Measurements from ENCODE around the gene KIF23. TPM values are rescaled to one million over a fixed set of nuclear protein-coding genes. Genes with fewer than 3 reads are reported as not detected.

KIF23 gene
- total RNA-seq, 5 donors from 2014 or later (not counting 1 experiment from before 2014, with no cell fraction given): 0.36 to 2.2 (median 0.76) TPM

DNA sequence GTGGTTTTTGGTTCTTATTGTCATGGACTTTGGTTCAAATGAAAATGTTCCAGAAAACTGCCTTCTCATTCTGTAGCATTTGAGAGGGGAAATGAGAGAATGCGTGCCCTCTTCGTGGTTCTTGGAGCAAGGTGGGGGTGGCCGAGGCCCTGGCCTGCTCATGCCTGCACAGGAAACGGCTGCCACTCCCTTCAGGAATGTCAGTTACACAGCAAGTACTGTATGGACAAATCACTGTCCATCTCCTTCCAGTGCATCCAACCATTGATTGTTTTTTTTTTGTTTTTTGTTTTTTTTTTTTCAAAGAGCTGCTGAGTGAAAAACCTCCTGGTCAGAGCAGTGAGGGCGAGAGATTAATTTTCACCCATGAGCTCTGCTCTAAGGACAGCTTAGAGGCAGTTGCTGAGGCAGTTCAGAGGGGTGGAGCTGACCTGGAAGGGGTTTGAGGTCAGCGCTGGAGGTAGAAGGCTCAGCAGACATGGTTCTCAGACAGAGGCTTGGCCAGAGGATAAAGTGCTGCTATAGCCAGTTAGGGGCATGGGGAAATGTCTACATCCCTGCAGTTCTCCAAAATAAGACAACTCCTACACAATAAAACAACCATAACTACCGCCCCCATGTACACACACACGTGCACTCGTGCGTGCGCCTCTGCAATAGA, 20.2 kb upstream of the KIF23 start:
- H3K27me3 Mint-ChIP-seq: peaks cover 0 to 5% of the 10 kb centered on the region in 2 donors
- CTCF ChIA-PET: interaction anchor here (0.6 to 1.6 kb wide), 5 partner anchors 318 to 1849 kb away, joined by 3 to 5 read pairs (median 3); no protein-coding TSS in a partner anchor
- no peak overlapping the region for H3K4me3 Mint-ChIP-seq
- no peaks in the 10 kb centered on the region for H3K36me3 Mint-ChIP-seq
- peaks cover 0 to 7% of the 10 kb centered on the region in 2 experiments for H3K4me1 ChIP-seq (ENCODE audit: control insufficient read depth in 1 of 2, extremely low read depth in 1 of 2, insufficient read depth in 2 of 2, low read length in 2 of 2)
- peaks cover 7 to 8% (median 8%) of the 10 kb centered on the region in 3 donors for H3K4me1 Mint-ChIP-seq
- peaks cover 0 to 27% of the 10 kb centered on the region in 2 experiments for H3K27me3 ChIP-seq (replicated peaks in 1 of 2; ENCODE audit: control insufficient read depth in 2 of 2, extremely low read depth in 1 of 2, insufficient read depth in 2 of 2, low read length in 1 of 2)
- H3K9me3 Mint-ChIP-seq: no peaks in the 10 kb centered on the region
- H3K4me3 ChIP-seq (ENCODE audit: control insufficient read depth in 1 of 2, extremely low read depth in 1 of 2, low read length in 1 of 2): no peak overlapping the region
- ATAC-seq (replicated peaks in 1 of 4): no peak
- no peaks in the 10 kb centered on the region for H3K9me3 ChIP-seq
- POLR2A ChIA-PET: interaction anchor here (0.6 to 0.7 kb wide), 2 partner anchors 16 to 59 kb away, joined by 3 read pairs; partner anchors contain the start of gene RPLP1 (in 1 of the 2)
- no peak for DNase-seq
- H3K27ac Mint-ChIP-seq: no peak overlapping the region
- 56% methylated on average over 8 of the region's 11 CpGs for WGBS (ENCODE audit: insufficient coverage)
- H3K27ac ChIP-seq (ENCODE audit: low read length): no peak overlapping the region
- H3K36me3 ChIP-seq (ENCODE audit: control insufficient read depth in 2 of 2, extremely low read depth in 1 of 2, insufficient read depth in 1 of 2, low read length in 1 of 2): no peaks in the 10 kb centered on the region

DNA sequence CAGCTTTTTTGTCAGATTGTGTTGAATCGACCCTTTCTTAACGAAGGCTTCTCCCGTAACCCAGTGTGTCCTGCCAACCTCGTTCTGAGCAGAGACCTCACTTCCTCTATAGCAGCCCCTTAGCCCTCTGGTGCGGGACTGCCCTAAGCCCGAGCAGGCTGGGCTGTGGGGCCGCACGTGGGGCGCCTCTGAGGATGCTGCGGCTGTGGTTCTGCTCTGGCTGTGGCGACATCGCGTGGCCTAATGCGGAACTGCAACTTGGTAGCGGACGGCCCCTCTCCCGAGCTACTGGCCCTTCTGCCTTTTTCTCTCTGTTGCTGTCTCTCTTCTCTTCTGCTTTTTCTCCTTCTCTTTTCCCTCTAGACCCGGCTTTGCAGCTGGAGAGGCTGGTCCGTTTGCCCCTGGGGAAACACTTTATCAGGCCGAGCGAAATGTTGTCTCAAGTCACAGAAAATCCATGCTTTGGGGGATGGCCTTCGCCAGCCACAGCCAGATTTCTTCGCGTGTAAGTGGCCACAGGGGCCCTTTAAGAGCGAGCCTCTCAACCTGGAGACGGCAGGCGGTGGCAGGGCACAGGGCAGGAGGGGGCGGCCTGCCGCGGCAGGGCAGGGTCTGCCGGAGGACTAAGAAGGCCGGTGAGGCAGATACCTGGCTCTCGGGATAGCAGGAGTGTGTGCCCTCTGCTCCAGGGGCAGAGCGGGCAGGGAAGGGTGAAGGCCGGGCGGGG, 19.4 kb upstream of the KIF23 start:
- Histone ChIP-seq H3K4me1 (ENCODE audit: control insufficient read depth in 1 of 2, extremely low read depth in 1 of 2, insufficient read depth in 2 of 2, low read length in 2 of 2) (peaks cover 0 to 7% of the 10 kb centered on the region in 2 experiments), H3K27ac (ENCODE audit: low read length) (no peak overlapping the region), H3K36me3 (ENCODE audit: control insufficient read depth in 2 of 2, extremely low read depth in 1 of 2, insufficient read depth in 1 of 2, low read length in 1 of 2) (no peaks in the 10 kb centered on the region), H3K4me3 (ENCODE audit: control insufficient read depth in 1 of 2, extremely low read depth in 1 of 2, low read length in 1 of 2) (no peak overlapping the region), H3K9me3 (no peaks in the 10 kb centered on the region), H3K27me3 (replicated peaks in 1 of 2; ENCODE audit: control insufficient read depth in 2 of 2, extremely low read depth in 1 of 2, insufficient read depth in 2 of 2, low read length in 1 of 2) (peaks cover 0 to 27% of the 10 kb centered on the region in 2 experiments)
- 37% methylated on average over 33 of the region's 36 CpGs for WGBS (ENCODE audit: insufficient coverage)
- DNase-seq: peak; percentile 42 to 87 (median 72)
- Mint-ChIP-seq H3K36me3 (no peaks in the 10 kb centered on the region), H3K9me3 (no peaks in the 10 kb centered on the region), H3K27ac (no peak overlapping the region), H3K4me3 (no peak overlapping the region), H3K27me3 (peaks cover 0 to 5% of the 10 kb centered on the region in 2 donors), H3K4me1 (peaks cover 7 to 8% (median 8%) of the 10 kb centered on the region in 3 donors)
- POLR2A ChIA-PET: interaction anchor here (0.6 to 0.7 kb wide), 2 partner anchors 15 to 58 kb away, joined by 3 read pairs; partner anchors contain the start of gene RPLP1 (in 1 of the 2)
- peak; percentile 86 to 93 (median 89) for ATAC-seq (replicated peaks in 1 of 4)
- CTCF ChIA-PET: interaction anchor here (0.6 to 1.6 kb wide), 7 partner anchors 319 to 1849 kb away, joined by 3 to 5 read pairs (median 3); no protein-coding TSS in a partner anchor

GRCh38 chr15:69395460-69395859, 18.7 kb upstream of the KIF23 start:
- H3K27ac Mint-ChIP-seq: no peak overlapping the region
- H3K27ac ChIP-seq (ENCODE audit: low read length): no peak overlapping the region
- no peak overlapping the region for H3K4me3 ChIP-seq (ENCODE audit: control insufficient read depth in 1 of 2, extremely low read depth in 1 of 2, low read length in 1 of 2)
- H3K9me3 ChIP-seq: no peaks in the 10 kb centered on the region
- peaks cover 0 to 5% of the 10 kb centered on the region in 2 donors for H3K27me3 Mint-ChIP-seq
- peaks cover 0 to 7% of the 10 kb centered on the region in 2 experiments for H3K4me1 ChIP-seq (ENCODE audit: control insufficient read depth in 1 of 2, extremely low read depth in 1 of 2, insufficient read depth in 2 of 2, low read length in 2 of 2)
- H3K36me3 ChIP-seq (ENCODE audit: control insufficient read depth in 2 of 2, extremely low read depth in 1 of 2, insufficient read depth in 1 of 2, low read length in 1 of 2): no peaks in the 10 kb centered on the region
- ChIA-PET CTCF (interaction anchor here (1.0 to 1.3 kb wide), 2 partner anchors 336 to 440 kb away, joined by 3 to 4 read pairs; no protein-coding TSS in a partner anchor), POLR2A (no interaction called here)
- no peak for ATAC-seq (replicated peaks in 1 of 4)
- no peak for DNase-seq
- 83% methylated on average over 2 of the region's 10 CpGs for WGBS (ENCODE audit: insufficient coverage)
- H3K4me3 Mint-ChIP-seq: no peak overlapping the region
- H3K27me3 ChIP-seq (replicated peaks in 1 of 2; ENCODE audit: control insufficient read depth in 2 of 2, extremely low read depth in 1 of 2, insufficient read depth in 2 of 2, low read length in 1 of 2): peaks cover 0 to 27% of the 10 kb centered on the region in 2 experiments
- no peaks in the 10 kb centered on the region for H3K36me3 Mint-ChIP-seq
- peaks cover 7 to 8% (median 8%) of the 10 kb centered on the region in 3 donors for H3K4me1 Mint-ChIP-seq
- H3K9me3 Mint-ChIP-seq: no peaks in the 10 kb centered on the region

DNA sequence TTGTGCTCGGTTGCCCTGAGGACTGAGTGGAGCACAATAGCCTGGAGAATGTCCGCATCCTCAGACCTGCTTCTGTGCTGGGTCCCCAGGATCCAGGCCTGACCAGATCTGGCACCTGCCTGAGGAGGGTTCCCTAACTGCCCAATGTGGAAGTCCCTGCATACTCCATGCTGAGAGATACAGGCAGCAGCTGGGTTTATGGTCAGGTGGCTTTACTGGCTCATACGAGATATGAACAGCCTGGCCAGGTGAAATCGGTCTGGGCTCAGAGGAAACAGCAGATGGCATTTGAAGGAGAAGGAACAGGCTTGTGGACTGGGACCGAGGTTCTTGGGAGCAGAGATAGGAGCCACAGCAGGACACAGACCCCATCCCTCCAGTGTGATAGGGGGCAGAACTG, 18.2 kb upstream of the KIF23 start:
- Mint-ChIP-seq H3K4me1 (peaks cover 7 to 8% (median 8%) of the 10 kb centered on the region in 3 donors), H3K27ac (no peak overlapping the region), H3K27me3 (peaks cover 0 to 5% of the 10 kb centered on the region in 2 donors), H3K36me3 (no peaks in the 10 kb centered on the region), H3K4me3 (no peak overlapping the region), H3K9me3 (no peaks in the 10 kb centered on the region)
- Histone ChIP-seq H3K9me3 (no peaks in the 10 kb centered on the region), H3K4me1 (ENCODE audit: control insufficient read depth in 1 of 2, extremely low read depth in 1 of 2, insufficient read depth in 2 of 2, low read length in 2 of 2) (peaks cover 0 to 7% of the 10 kb centered on the region in 2 experiments), H3K36me3 (ENCODE audit: control insufficient read depth in 2 of 2, extremely low read depth in 1 of 2, insufficient read depth in 1 of 2, low read length in 1 of 2) (no peaks in the 10 kb centered on the region), H3K4me3 (ENCODE audit: control insufficient read depth in 1 of 2, extremely low read depth in 1 of 2, low read length in 1 of 2) (no peak overlapping the region), H3K27me3 (replicated peaks in 1 of 2; ENCODE audit: control insufficient read depth in 2 of 2, extremely low read depth in 1 of 2, insufficient read depth in 2 of 2, low read length in 1 of 2) (peaks cover 0 to 30% of the 10 kb centered on the region in 2 experiments), H3K27ac (ENCODE audit: low read length) (no peak overlapping the region)
- CTCF ChIA-PET: interaction anchor here in 1 of 2 donors (1.3 kb wide), 1 partner anchor 337 kb away, joined by 4 read pairs; no protein-coding TSS in a partner anchor
- DNase-seq (no peak), ATAC-seq (replicated peaks in 1 of 4) (no peak)
- POLR2A ChIA-PET: no interaction called here
- 80% methylated on average over 4 of the region's 5 CpGs for WGBS (ENCODE audit: insufficient coverage)

- no peaks in the 10 kb centered on the region for H3K9me3 ChIP-seq
- 29% methylated on average over 5 of the region's 7 CpGs for WGBS (ENCODE audit: insufficient coverage)
- Mint-ChIP-seq H3K4me1 (peaks cover 7 to 8% (median 8%) of the 10 kb centered on the region in 3 donors), H3K4me3 (no peak overlapping the region), H3K36me3 (no peaks in the 10 kb centered on the region), H3K27ac (peak overlapping the region in 1 of 2 donors; percentile 22), H3K27me3 (peaks cover 0 to 4% of the 10 kb centered on the region in 2 donors), H3K9me3 (no peaks in the 10 kb centered on the region)
- ATAC-seq (replicated peaks in 1 of 4): peak in 2 of 4 experiments; percentile 5 to 48
- POLR2A ChIA-PET: no interaction called here
- H3K4me1 ChIP-seq (ENCODE audit: control insufficient read depth in 1 of 2, extremely low read depth in 1 of 2, insufficient read depth in 2 of 2, low read length in 2 of 2): peaks cover 0 to 7% of the 10 kb centered on the region in 2 experiments
- H3K36me3 ChIP-seq (ENCODE audit: control insufficient read depth in 2 of 2, extremely low read depth in 1 of 2, insufficient read depth in 1 of 2, low read length in 1 of 2): no peaks in the 10 kb centered on the region
- no peak for DNase-seq
- H3K27ac ChIP-seq (ENCODE audit: low read length): no peak overlapping the region
- peaks cover 0 to 30% of the 10 kb centered on the region in 2 experiments for H3K27me3 ChIP-seq (replicated peaks in 1 of 2; ENCODE audit: control insufficient read depth in 2 of 2, extremely low read depth in 1 of 2, insufficient read depth in 2 of 2, low read length in 1 of 2)
- H3K4me3 ChIP-seq (ENCODE audit: control insufficient read depth in 1 of 2, extremely low read depth in 1 of 2, low read length in 1 of 2): no peak overlapping the region
- CTCF ChIA-PET: no interaction called here
Observed at GRCh38 chr15:69398491-69398891, 15.7 kb upstream of the KIF23 start.

- ChIA-PET POLR2A (no interaction called here), CTCF (no interaction called here)
- no peaks in the 10 kb centered on the region for H3K9me3 Mint-ChIP-seq
- DNase-seq: no peak
- no peak overlapping the region for H3K27ac Mint-ChIP-seq
- no peak overlapping the region for H3K4me3 ChIP-seq (ENCODE audit: control insufficient read depth in 1 of 2, extremely low read depth in 1 of 2, low read length in 1 of 2)
- H3K4me1 ChIP-seq (ENCODE audit: control insufficient read depth in 1 of 2, extremely low read depth in 1 of 2, insufficient read depth in 2 of 2, low read length in 2 of 2): no peaks in the 10 kb centered on the region
- H3K36me3 ChIP-seq (ENCODE audit: control insufficient read depth in 2 of 2, extremely low read depth in 1 of 2, insufficient read depth in 1 of 2, low read length in 1 of 2): no peaks in the 10 kb centered on the region
- no peak overlapping the region for H3K4me3 Mint-ChIP-seq
- H3K27ac ChIP-seq (ENCODE audit: low read length): no peak overlapping the region
- peaks cover 0 to 2% (median 0%) of the 10 kb centered on the region in 3 donors for H3K4me1 Mint-ChIP-seq
- no peaks in the 10 kb centered on the region for H3K36me3 Mint-ChIP-seq
- H3K27me3 Mint-ChIP-seq: peaks cover 0 to 12% of the 10 kb centered on the region in 2 donors
- peaks cover 0 to 12% of the 10 kb centered on the region in 2 experiments for H3K27me3 ChIP-seq (replicated peaks in 1 of 2; ENCODE audit: control insufficient read depth in 2 of 2, extremely low read depth in 1 of 2, insufficient read depth in 2 of 2, low read length in 1 of 2)
- ATAC-seq (replicated peaks in 1 of 4): no peak
- WGBS (ENCODE audit: insufficient coverage): 67% methylated on average over 1 of the region's 6 CpGs
- H3K9me3 ChIP-seq: no peaks in the 10 kb centered on the region
Observed at GRCh38 chr15:69400850-69401249, 13.3 kb upstream of the KIF23 start.
